T-helper 17 cell (primary cell): ENCODE results near the gene TMEM184A. TPM values are rescaled to one million over a fixed set of nuclear protein-coding genes. Genes with fewer than 3 reads are reported as not detected.
"Not testable (repeated sequence)": the region's sequence is repeated elsewhere in the genome, so short reads cannot be mapped to it uniquely, and the experiment has no call there.

Source experiments
- ATAC-seq: fragments of 150-1000 bp; cut with Tn5 transposase; 2 replicates; pipeline ENCODE4 v1.10.0; 2021; ENCODE audit warnings: mild to moderate bottlenecking, moderate library complexity
- DNase-seq, 3 donors: peaks; one replicate each; pipeline versions ENCODE4 v3.0.0 to v3.0.0-alpha.2; 2020 to 2021
- H3K9me3 ChIP-seq: one replicate; pipeline ENCODE4 v1.7.0; 2013; ENCODE audit warnings: low read length, mild to moderate bottlenecking; ENCODE audit not compliant: control insufficient read depth, poor library complexity, severe bottlenecking
- H3K27ac Mint-ChIP-seq: one replicate; pipeline ENCODE4 v1.8.0; 2022; ENCODE audit warnings: mild to moderate bottlenecking, moderate library complexity, mixed read lengths
- H3K27me3 Mint-ChIP-seq: one replicate; pipeline ENCODE4 v1.8.0; 2022; ENCODE audit warnings: mixed read lengths
- H3K36me3 Mint-ChIP-seq: one replicate; pipeline ENCODE4 v1.8.0; 2022; ENCODE audit warnings: low read depth, mixed read lengths
- H3K4me1 Mint-ChIP-seq: one replicate; pipeline ENCODE4 v1.8.0; 2022; ENCODE audit warnings: mild to moderate bottlenecking, mixed read lengths
- H3K4me3 Mint-ChIP-seq: one replicate; pipeline ENCODE4 v1.8.0; 2022; ENCODE audit warnings: mild to moderate bottlenecking, moderate library complexity, mixed read lengths
- total RNA-seq, 4 donors: library from RNA in 2 of 4; stranded (reverse) in 2 of 4; gene quantifications; one replicate each; pipeline ENCODE4 v1.2.3 and lab custom pipeline; 2022 to 2026

Gene TMEM184A
- total RNA-seq, 2 donors from 2014 or later: not detected

- Mint-ChIP-seq H3K4me3 (no peak overlapping the region), H3K4me1 (peaks cover under 1% of the 10 kb centered on the region), H3K27me3 (peaks cover 15% of the 10 kb centered on the region), H3K36me3 (no peaks in the 10 kb centered on the region), H3K27ac (no peak overlapping the region)
- DNase-seq (no peak), ATAC-seq (no peak)
- H3K9me3 ChIP-seq: no peaks in the 10 kb centered on the region
Observed at GRCh38 chr7:1586126-1586826, 30.3 kb upstream of the TMEM184A start.

- H3K4me3 Mint-ChIP-seq: no peak overlapping the region
- ATAC-seq (no peak), DNase-seq (no peak)
- H3K27me3 Mint-ChIP-seq: peaks cover 6% of the 10 kb centered on the region
- H3K4me1 Mint-ChIP-seq: peaks cover 1% of the 10 kb centered on the region
- no peaks in the 10 kb centered on the region for H3K36me3 Mint-ChIP-seq
- no peaks in the 10 kb centered on the region for H3K9me3 ChIP-seq
- no peak overlapping the region for H3K27ac Mint-ChIP-seq
Observed at GRCh38 chr7:1585142-1585981, 29.4 kb upstream of the TMEM184A start.

GRCh38 chr7:1584700-1585099, 28.7 kb upstream of the TMEM184A start:
- H3K9me3 ChIP-seq: no peaks in the 10 kb centered on the region
- Mint-ChIP-seq H3K36me3 (peaks cover 3% of the 10 kb centered on the region), H3K4me3 (no peak overlapping the region), H3K27ac (no peak overlapping the region), H3K4me1 (peaks cover 8% of the 10 kb centered on the region), H3K27me3 (no peaks in the 10 kb centered on the region)
- ATAC-seq (no peak), DNase-seq (no peak)

GRCh38 chr7:1583241-1583930, 27.4 kb upstream of the TMEM184A start:
- not testable (repeated sequence) for H3K4me3 Mint-ChIP-seq, ATAC-seq, H3K27ac Mint-ChIP-seq, H3K27me3 Mint-ChIP-seq, H3K9me3 ChIP-seq, DNase-seq, H3K36me3 Mint-ChIP-seq
- H3K4me1 Mint-ChIP-seq: peaks cover 11% of the 10 kb centered on the region

DNA sequence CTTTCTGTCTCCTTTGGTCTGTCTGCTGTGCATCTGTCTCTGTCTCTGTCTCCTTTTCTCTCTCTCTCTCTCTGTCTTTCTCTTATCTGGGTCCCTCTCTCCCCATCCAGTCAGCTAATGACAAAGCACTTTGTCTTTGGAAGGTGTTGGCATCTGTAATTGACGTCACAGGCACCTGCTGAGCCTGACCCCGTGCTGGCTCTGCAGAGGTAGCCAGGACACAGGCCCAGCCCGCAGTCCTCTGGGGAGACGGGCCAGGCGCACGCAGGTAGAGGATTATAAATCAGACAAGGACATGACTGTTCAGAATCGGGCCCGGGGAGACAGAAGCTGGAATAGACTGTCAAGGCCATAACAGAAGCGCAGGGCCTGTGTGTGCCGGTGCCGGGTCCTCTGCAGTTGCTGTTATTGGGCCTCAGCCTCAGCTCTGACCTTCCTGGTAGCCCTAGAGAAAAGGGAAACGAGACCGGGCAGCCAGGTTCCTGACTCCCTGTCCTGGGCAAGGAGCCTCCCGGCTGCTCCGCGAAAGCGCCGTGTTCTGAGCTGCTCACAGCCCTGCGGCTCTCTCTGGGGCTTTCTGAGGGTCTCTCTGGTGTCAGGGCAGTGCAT, 24.5 kb upstream of the TMEM184A start:
- Mint-ChIP-seq H3K36me3 (peaks cover 5% of the 10 kb centered on the region), H3K4me3 (no peak overlapping the region), H3K27ac (peak overlapping the region; percentile 54), H3K27me3 (no peaks in the 10 kb centered on the region), H3K4me1 (peaks cover 11% of the 10 kb centered on the region)
- no peaks in the 10 kb centered on the region for H3K9me3 ChIP-seq
- no peak for DNase-seq
- ATAC-seq: no peak

DNA sequence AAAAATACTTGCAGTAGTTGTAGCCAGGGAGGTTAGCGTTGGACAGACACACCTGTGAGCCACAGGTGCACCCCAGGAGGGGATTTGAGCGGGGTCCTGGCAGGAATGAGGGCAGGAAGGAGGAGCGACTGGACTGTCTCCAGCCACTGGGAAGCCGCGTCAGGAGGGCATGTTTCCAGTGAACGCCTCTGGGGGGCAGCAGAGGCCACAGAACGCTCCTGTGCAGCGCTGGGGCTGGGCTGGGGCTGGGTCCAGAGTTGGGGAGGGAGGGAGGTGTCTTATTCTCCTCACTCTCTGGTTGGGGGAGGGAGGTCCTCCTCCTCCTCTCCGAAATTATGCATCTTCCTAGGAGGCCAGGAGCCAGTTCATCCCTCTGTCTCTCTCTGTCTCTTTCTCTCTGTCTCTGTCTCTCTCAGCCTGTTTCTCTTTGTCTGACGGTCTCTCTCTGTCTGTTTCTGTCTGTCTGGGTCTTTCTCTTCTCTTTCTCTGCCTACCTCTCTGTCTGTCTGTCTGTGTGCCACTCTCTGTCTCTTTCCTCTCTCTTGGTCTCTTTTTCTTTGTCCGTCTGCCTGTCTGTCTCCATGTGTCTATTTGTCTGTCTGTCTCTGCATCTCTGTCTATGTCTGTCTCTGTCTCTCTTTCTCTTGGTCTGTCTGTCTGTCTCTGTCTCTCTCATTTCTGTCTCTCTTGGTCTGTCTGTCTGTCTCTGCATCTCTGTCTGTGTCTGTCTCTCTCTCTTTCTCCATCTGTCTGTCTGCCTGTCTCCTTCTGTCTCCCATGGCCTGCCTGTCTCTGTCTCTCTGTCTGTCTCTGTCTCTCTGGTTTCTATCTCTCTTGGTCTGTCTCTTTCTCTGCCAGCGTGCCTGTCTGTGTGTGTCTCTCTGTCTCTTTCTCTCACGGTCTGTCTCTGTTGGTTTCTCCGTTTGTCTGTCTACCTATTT, 23.7 kb upstream of the TMEM184A start:
- DNase-seq (peak; percentile 55 to 60 (median 56)), ATAC-seq (peak; percentile 99)
- H3K9me3 ChIP-seq: no peaks in the 10 kb centered on the region
- peak overlapping the region; percentile 36 for H3K4me3 Mint-ChIP-seq
- peaks cover 11% of the 10 kb centered on the region for H3K4me1 Mint-ChIP-seq
- H3K27ac Mint-ChIP-seq: peak overlapping the region; percentile 54
- H3K36me3 Mint-ChIP-seq: peaks cover 5% of the 10 kb centered on the region
- no peaks in the 10 kb centered on the region for H3K27me3 Mint-ChIP-seq

GRCh38 chr7:1578513-1578912, 22.5 kb upstream of the TMEM184A start:
- DNase-seq: no peak
- no peaks in the 10 kb centered on the region for H3K9me3 ChIP-seq
- Mint-ChIP-seq H3K27me3 (no peaks in the 10 kb centered on the region), H3K36me3 (peaks cover 5% of the 10 kb centered on the region), H3K4me3 (no peak overlapping the region), H3K27ac (no peak overlapping the region), H3K4me1 (peaks cover 11% of the 10 kb centered on the region)
- no peak for ATAC-seq

GRCh38 chr7:1576521-1577253, 20.7 kb upstream of the TMEM184A start:
- ATAC-seq: no peak
- Mint-ChIP-seq H3K27me3 (no peaks in the 10 kb centered on the region), H3K4me3 (no peak overlapping the region), H3K27ac (no peak overlapping the region), H3K4me1 (peaks cover 15% of the 10 kb centered on the region), H3K36me3 (peaks cover 5% of the 10 kb centered on the region)
- no peaks in the 10 kb centered on the region for H3K9me3 ChIP-seq
- no peak for DNase-seq

- no peaks in the 10 kb centered on the region for H3K27me3 Mint-ChIP-seq
- H3K4me3 Mint-ChIP-seq: no peak overlapping the region
- H3K27ac Mint-ChIP-seq: peak overlapping the region; percentile 2
- H3K9me3 ChIP-seq: no peaks in the 10 kb centered on the region
- ATAC-seq: no peak
- peaks cover 20% of the 10 kb centered on the region for H3K4me1 Mint-ChIP-seq
- DNase-seq: no peak
- H3K36me3 Mint-ChIP-seq: peaks cover 5% of the 10 kb centered on the region
Observed at GRCh38 chr7:1575809-1576208, 19.8 kb upstream of the TMEM184A start.

DNA sequence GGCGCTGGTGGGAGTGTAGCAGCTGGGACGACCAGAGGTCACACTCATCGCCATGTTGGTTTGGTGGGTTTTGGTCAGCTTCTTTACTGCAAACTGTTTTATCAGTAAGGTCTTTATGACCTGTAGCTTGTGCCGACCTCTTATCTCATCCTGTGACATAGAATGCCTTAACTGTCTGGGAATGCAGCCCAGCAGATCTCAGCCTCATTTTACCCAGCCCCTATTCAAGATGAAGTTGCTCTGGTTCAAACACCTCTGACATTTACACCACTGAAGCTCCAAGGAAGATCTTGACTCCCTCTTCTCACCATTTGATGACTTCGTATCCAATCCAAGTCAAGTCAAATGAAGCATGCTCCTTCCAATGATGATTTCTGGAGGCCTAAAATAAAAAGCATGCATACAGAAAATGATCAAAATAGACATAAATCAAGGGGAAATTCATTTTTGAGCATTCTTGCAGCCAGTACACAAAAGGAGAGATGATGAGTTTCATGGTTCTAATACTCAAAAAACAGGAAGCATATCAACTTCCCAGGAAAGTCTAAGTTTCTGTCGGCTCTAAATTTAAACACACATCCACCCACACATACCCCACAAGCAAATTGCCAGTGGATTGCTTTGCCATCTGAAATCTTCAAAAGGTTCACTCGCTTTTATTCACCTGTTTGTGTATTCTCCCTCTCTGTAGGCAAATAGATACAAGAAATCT, 16.3 kb upstream of the TMEM184A start:
- H3K4me3 Mint-ChIP-seq: no peak overlapping the region
- ATAC-seq (no peak), DNase-seq (no peak)
- no peaks in the 10 kb centered on the region for H3K36me3 Mint-ChIP-seq
- H3K4me1 Mint-ChIP-seq: peaks cover 19% of the 10 kb centered on the region
- H3K9me3 ChIP-seq: no peaks in the 10 kb centered on the region
- H3K27me3 Mint-ChIP-seq: no peaks in the 10 kb centered on the region
- H3K27ac Mint-ChIP-seq: peak overlapping the region; percentile 78

DNA sequence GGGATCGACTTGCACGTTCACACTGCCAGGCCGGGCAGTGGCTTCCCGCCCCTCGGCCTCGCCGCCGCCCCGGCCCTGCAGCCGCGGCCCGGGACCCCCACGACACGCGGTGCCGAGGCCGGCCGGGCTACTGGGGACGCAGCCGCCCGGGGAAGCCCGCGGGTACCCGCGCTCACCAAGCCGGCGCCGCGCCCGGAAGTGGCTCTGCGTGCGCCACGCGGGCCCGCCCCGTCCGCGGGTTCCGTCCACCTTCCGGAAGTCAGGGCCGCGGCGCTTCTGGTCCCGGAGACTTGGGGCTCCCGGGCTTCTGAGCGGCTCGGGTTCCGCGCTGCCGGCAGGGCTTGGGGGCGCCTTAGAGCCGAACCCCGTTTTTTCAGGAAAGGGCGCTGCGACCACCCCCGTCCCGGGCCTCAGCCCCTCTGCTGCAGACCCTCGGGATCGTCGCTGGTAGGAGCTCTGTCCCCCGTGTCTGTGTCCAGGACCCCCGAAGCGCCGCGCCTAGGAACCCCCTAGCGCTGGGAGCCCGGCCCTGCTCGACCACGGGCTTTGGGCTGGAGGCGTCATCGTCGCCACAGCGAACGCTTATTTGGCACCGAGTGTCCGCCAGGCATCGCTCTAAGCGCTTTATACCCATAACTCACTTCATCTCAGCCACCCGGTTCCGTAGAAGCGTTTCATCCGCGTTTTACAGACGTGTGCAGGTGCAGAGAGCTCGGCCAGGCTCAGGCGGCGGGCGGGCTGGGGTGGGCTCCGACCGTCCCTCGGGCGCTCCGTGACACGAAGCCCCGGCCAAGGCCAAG, 14.0 kb upstream of the TMEM184A start, which contains the start of gene PSMG3:
Gene PSMG3 (minus strand): TSS at position 200 of the 800 bp plus-strand sequence. CDS start 693 bp downstream, outside the sequence.
- H3K36me3 Mint-ChIP-seq: no peaks in the 10 kb centered on the region
- peak within 1 kb of the TSS; percentile 90 for H3K4me3 Mint-ChIP-seq
- H3K27me3 Mint-ChIP-seq: no peaks in the 10 kb centered on the region
- peak within 1 kb of the TSS; percentile 98 for H3K27ac Mint-ChIP-seq
- DNase-seq: peak; percentile 71 to 80 (median 72)
- H3K9me3 ChIP-seq: no peaks in the 10 kb centered on the region
- ATAC-seq: peak; percentile 86
- H3K4me1 Mint-ChIP-seq: peaks cover 19% of the 10 kb centered on the region
